Small intestine (tissue), 7 donors: ENCODE results near the gene TPI1. TPM values are rescaled to one million over a fixed set of nuclear protein-coding genes. Genes with fewer than 3 reads are reported as not detected.
"Not testable (repeated sequence)": the region's sequence is repeated elsewhere in the genome, so short reads cannot be mapped to it uniquely, and the experiment has no call there.

Source experiments
- DNase-seq, 2 donors: peaks; one replicate each; pipeline versions ENCODE4 v3.0.0 to v3.0.0-alpha.2; 2013
- FAIRE-seq: peaks from 2 replicates; lab custom pipeline; 2012; peaks lifted over from hg19 to GRCh38; lab: Jason Lieb, UNC
- H3K27ac ChIP-seq, 3 donors: one replicate each; pipeline ENCODE4 v1.5.1; 2013; ENCODE audit warnings: low read length in 2 of 3, mild to moderate bottlenecking in 2 of 3, control low read depth in 1 of 3, inconsistent platforms in 1 of 3, low read depth in 1 of 3, moderate library complexity in 1 of 3
- H3K27me3 ChIP-seq, 3 donors: one replicate each; pipeline ENCODE4 v1.6.1; 2013; ENCODE audit warnings: low read length in 3 of 3, inconsistent platforms in 1 of 3; ENCODE audit not compliant: control insufficient read depth in 3 of 3, insufficient read depth in 3 of 3
- H3K36me3 ChIP-seq, 3 donors: one replicate each; pipeline ENCODE4 v1.6.1; 2013; ENCODE audit warnings: low read length in 3 of 3, inconsistent platforms in 1 of 3, low read depth in 1 of 3, mild to moderate bottlenecking in 1 of 3, moderate library complexity in 1 of 3; ENCODE audit not compliant: control insufficient read depth in 3 of 3, insufficient read depth in 2 of 3
- H3K4me1 ChIP-seq, 3 donors: one replicate each; pipeline ENCODE4 v1.6.1; 2013; ENCODE audit warnings: low read length in 2 of 3, inconsistent platforms in 1 of 3, low read depth in 1 of 3, mild to moderate bottlenecking in 1 of 3, moderate library complexity in 1 of 3; ENCODE audit not compliant: control insufficient read depth in 3 of 3, insufficient read depth in 2 of 3
- H3K4me3 ChIP-seq, 3 donors: one replicate each; pipeline ENCODE4 v1.5.1; 2013; ENCODE audit warnings: low read length in 3 of 3, control low read depth in 1 of 3, inconsistent platforms in 1 of 3, low read depth in 1 of 3, mild to moderate bottlenecking in 1 of 3, moderate library complexity in 1 of 3
- H3K9me3 ChIP-seq, 2 donors: one replicate each; pipeline ENCODE4 v1.6.1; 2013; ENCODE audit warnings: low read depth in 1 of 2, low read length in 1 of 2; ENCODE audit not compliant: control insufficient read depth in 2 of 2, insufficient read depth in 1 of 2
- WGBS, 3 donors: extraction: QIAGEN DNeasy Blood & Tissue Kit; methylation state at CpG; one replicate each; pipeline ENCODE4 v1.1.7; 2013; 5-methylcytosine and 5-hydroxymethylcytosine counted together
- polyA plus RNA-seq, 4 donors: library from polyadenylated mRNA; stranded (reverse) in 3 of 4; unstranded in 1 of 4; fragments of 200-250 nt in 3 of 4; fragments of 120-200 nt in 1 of 4; gene quantifications; one replicate each; pipeline versions ENCODE4 v1.2.1 to v1.2.3, GENCODE V29; 2013
- donor health status: healthy with polysubstance abuse.
- donor health status: control.
- donor health status: control.
- donor health status: Bipolar disorder and iron deficiency.
- donor health status: healthy.

The TPI1 gene
- polyA plus RNA-seq, 4 donors = 574 to 1,439 (median 1,040) TPM

DNA sequence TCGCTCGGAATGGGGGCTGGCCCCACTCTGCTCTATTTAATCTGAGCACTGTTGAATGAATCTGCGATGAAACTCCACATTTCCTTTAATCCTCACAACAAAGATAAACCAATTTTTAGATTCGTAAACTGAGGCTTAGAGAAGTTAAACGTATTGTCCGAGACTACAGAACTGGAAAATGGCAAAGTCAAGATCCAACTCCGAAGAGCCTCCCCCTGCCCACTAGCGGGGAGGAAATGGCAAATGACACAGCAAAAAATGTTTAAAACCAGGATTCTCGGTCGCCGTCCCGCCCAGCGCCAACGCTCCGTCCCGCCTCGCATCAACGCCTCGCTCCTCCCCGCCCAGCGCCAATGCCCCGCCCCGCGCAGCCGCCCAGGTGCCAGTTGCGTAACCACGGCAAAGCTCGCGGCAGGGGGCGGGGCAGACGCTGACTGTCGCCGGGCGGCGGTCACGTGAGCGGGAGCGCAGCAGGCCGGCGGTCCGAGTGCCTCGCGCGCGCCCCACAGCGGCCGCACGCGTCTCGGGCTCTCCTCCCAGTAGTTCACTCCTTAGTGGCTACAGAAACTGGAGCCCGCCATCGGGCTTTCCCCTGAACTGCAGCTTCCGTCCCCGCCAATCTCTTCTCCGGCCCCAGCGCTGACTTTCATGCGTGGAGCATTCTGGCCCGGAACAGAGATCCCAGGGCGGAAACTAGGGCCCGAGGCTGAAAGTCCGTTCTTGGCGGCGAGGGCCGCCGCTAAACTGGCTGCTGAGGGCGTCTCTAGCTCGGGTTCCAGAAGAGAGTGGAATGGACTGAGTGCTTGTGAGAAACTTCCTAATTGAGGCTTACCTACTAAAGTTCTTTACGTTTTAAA lies 23.7 kb downstream of the TPI1 start:
- no peaks in the 10 kb centered on the region for H3K9me3 ChIP-seq
- H3K36me3 ChIP-seq = no peaks in the 10 kb centered on the region
- H3K4me3 ChIP-seq = peak overlapping the region; percentile 5 to 73 (median 51)
- DNase-seq (peak; percentile 95 to 99), FAIRE-seq (no peak)
- H3K4me1 ChIP-seq = peaks cover 0 to 14% (median 0%) of the 10 kb centered on the region in 3 donors
- no peaks in the 10 kb centered on the region for H3K27me3 ChIP-seq
- 1% methylated on average over 67 to 68 of the region's 68 CpGs for WGBS, 3 donors
- peak overlapping the region; percentile 86 to 98 (median 98) for H3K27ac ChIP-seq

GRCh38 chr12:6891646-6892001 lies 24.3 kb downstream of the TPI1 start:
- Histone ChIP-seq H3K27me3 (no peaks in the 10 kb centered on the region), H3K4me3 (peak overlapping the region; percentile 5 to 73 (median 51)), H3K36me3 (no peaks in the 10 kb centered on the region), H3K4me1 (peaks cover 0 to 14% (median 0%) of the 10 kb centered on the region in 3 donors), H3K9me3 (no peaks in the 10 kb centered on the region), H3K27ac (peak overlapping the region; percentile 86 to 98 (median 98))
- FAIRE-seq (no peak), DNase-seq (no peak)
- 73 to 81% (median 77%) methylated on average over 5 of the region's 5 CpGs for WGBS, 3 donors

- not testable (repeated sequence) for DNase-seq, H3K4me3 ChIP-seq, FAIRE-seq, H3K27me3 ChIP-seq, H3K27ac ChIP-seq, H3K36me3 ChIP-seq, H3K9me3 ChIP-seq, H3K4me1 ChIP-seq
- 89 to 97% (median 97%) methylated on average over 3 of the region's 3 CpGs for WGBS, 3 donors
Measured at GRCh38 chr12:6892683-6893082, 25.4 kb downstream of the TPI1 start.

- Histone ChIP-seq H3K36me3 (no peaks in the 10 kb centered on the region), H3K9me3 (no peaks in the 10 kb centered on the region), H3K27ac (no peak overlapping the region), H3K4me3 (no peak overlapping the region), H3K4me1 (peaks cover 0 to 6% (median 0%) of the 10 kb centered on the region in 3 donors), H3K27me3 (no peaks in the 10 kb centered on the region)
- DNase-seq = no peak
- 79 to 93% (median 85%) methylated on average over 3 of the region's 3 CpGs for WGBS, 3 donors
- FAIRE-seq = no peak
Measured at GRCh38 chr12:6894321-6894720, 27.0 kb downstream of the TPI1 start.

DNA sequence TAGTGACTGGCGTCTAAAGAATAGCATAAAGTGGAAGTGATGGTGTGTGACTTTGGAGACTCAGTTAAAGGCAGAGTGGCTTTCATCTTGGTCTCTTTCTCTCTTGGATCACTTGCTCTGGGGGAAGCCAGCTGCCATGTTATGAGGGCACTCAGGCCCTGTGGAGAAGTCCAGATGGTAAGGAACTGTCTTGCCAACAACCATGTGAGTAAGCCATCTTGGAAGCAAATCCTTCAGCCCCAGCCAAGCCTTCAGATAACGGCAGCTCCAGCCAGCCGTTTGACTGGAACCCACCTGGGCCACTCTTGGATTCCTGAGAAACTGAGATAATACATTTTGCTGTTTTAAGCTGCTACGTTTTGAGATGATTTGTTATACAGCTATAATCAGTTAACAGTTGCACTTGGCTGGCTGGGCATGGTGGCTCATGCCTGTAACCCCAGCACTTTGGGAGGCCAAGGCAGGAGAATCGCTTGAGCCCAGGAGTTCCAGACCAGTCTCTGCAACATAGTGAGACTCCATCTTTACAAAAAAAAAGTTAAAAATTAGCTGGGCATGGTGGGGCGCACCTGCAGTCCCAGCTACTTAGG lies 29.6 kb downstream of the TPI1 start:
- FAIRE-seq (no peak), DNase-seq (no peak)
- H3K27ac ChIP-seq = no peak overlapping the region
- no peaks in the 10 kb centered on the region for H3K9me3 ChIP-seq
- H3K36me3 ChIP-seq = no peaks in the 10 kb centered on the region
- peaks cover 0 to 11% (median 0%) of the 10 kb centered on the region in 3 donors for H3K4me1 ChIP-seq
- 85 to 88% (median 86%) methylated on average over 6 of the region's 6 CpGs for WGBS, 3 donors
- H3K27me3 ChIP-seq = no peaks in the 10 kb centered on the region
- no peak overlapping the region for H3K4me3 ChIP-seq

GRCh38 chr12:6899427-6899826 lies 32.1 kb downstream of the TPI1 start:
- no peak overlapping the region for H3K4me3 ChIP-seq
- H3K4me1 ChIP-seq = peaks cover 0 to 19% (median 0%) of the 10 kb centered on the region in 3 donors
- no peaks in the 10 kb centered on the region for H3K36me3 ChIP-seq
- H3K9me3 ChIP-seq = no peaks in the 10 kb centered on the region
- no peak for DNase-seq
- no peak for FAIRE-seq
- WGBS, 3 donors = 44 to 70% (median 51%) methylated on average over 5 of the region's 5 CpGs
- peak overlapping the region in 1 of 3 donors; percentile 4 for H3K27ac ChIP-seq
- H3K27me3 ChIP-seq = no peaks in the 10 kb centered on the region

DNA sequence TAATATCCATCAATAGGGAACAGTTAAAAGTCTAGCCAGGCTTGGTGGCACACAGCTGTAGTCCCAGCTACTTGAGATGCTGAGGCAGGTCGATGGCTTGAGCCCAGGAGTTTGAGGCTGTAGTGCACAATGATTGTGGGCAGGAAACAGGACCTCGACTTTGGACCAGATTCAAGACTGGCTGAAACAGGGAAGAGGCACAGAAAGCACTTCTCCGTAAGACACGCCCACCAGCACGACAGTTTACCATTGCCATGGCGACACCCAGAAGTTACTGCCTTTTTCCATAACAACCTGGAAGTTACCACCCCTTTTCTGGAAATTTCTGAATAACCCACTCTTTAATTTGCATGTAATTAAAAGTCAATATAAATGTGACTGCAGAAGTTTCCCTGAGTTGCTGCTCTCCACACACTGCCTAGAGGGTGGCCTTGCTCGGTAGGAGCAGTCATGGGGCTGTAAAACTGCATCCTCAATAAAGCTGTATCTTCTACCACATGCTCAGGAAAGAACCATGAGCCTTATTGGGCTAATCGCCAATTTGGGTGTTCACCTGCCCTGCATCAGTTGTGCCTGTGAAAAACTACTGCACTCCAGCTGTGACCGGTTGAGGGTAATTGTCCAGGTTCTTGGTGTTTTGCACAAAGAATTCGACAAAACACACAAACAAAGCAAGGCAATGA lies 32.6 kb downstream of the TPI1 start:
- H3K9me3 ChIP-seq = no peaks in the 10 kb centered on the region
- H3K4me3 ChIP-seq = no peak overlapping the region
- no peaks in the 10 kb centered on the region for H3K36me3 ChIP-seq
- DNase-seq (peak; percentile 85 to 88), FAIRE-seq (no peak)
- peak overlapping the region in 2 of 3 donors; percentile 46 to 56 for H3K27ac ChIP-seq
- H3K4me1 ChIP-seq = peaks cover 0 to 20% (median 0%) of the 10 kb centered on the region in 3 donors
- H3K27me3 ChIP-seq = no peaks in the 10 kb centered on the region
- WGBS, 3 donors = 17 to 38% (median 27%) methylated on average over 10 of the region's 10 CpGs

- no peak for FAIRE-seq
- peak; percentile 30 to 64 for DNase-seq
- Histone ChIP-seq H3K4me1 (peaks cover 0 to 26% (median 0%) of the 10 kb centered on the region in 3 donors), H3K9me3 (no peaks in the 10 kb centered on the region), H3K4me3 (no peak overlapping the region), H3K36me3 (peaks cover 0 to 7% (median 0%) of the 10 kb centered on the region in 3 donors), H3K27ac (no peak overlapping the region), H3K27me3 (no peaks in the 10 kb centered on the region)
- 11 to 57% (median 44%) methylated on average over 4 of the region's 4 CpGs for WGBS, 3 donors
Measured at GRCh38 chr12:6902448-6902847, 35.1 kb downstream of the TPI1 start.
